Activated CD8-positive, alpha-beta memory T cell treated with anti-CD3 and anti-CD28 coated beads, Interleukin-2, amount 50 U/mL, for 24 hours (primary cell): ENCODE measurements around the gene NHERF2.

Experiments
- DNase-seq: peaks from one replicate; pipeline ENCODE4 v3.0.0-alpha.2; 2020; ENCODE audit errors: extremely low read depth

NHERF2 gene

GRCh38 chr16:2082983-2083364 lies 56.3 kb downstream of the NHERF2 start:
- no peak for DNase-seq

DNA sequence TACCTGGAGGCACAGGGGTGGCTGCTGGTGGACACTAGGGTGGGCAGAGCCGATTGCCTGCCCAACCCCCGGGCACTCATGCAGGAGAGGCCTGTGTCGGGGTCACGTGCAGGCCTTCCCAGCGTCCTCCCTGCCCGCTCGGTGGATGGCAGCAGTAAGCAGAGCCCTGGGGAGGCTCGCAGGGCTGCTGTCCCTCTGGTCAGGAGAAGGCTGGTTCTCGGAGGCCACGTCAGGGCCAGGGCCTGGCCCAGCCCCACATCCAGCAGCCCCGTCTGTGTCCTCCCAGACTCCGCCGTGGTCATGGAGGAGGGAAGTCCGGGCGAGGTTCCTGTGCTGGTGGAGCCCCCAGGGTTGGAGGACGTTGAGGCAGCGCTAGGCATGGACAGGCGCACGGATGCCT lies 56.7 kb downstream of the NHERF2 start:
- DNase-seq = no peak

GRCh38 chr16:2083876-2084780 lies 57.4 kb downstream of the NHERF2 start:
- no peak for DNase-seq

DNA sequence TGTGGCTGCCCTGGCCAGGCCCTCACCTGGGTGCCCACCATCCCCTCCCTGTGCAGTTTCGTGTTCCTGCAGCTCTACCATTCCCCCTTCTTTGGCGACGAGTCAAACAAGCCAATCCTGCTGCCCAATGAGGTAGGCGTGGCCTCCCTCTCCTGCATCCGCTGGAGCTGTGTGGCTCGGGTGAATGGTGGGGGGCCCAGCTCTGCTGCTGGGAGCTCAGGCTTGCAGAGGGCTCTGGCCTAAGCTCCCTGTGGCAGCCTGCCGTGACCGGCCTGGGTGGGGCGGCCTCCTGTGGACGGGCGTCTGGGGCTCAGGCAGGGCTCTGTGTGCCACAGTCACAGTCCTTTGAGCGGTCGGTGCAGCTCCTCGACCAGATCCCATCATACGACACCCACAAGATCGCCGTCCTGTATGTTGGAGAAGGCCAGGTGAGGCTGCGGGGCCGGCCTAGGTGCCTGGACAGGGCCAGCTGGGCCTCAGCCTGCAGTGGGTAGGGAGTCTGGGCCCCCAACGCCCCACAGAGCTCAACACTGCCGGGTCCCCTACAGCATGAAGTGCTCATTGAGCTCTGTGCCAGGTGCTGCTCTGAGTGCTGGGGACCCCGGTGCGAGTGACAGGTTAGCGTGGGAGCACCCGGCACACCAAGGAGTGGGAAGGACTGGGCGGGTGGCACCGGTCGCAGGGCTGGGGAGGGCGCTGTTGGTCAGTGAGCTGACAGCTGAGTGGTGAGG lies 58.4 kb downstream of the NHERF2 start:
- no peak for DNase-seq

- no peak for DNase-seq
These were observed 59.0 kb downstream of the NHERF2 start for GRCh38 chr16:2085669-2086068.

- no peak for DNase-seq
These were observed 59.5 kb downstream of the NHERF2 start for GRCh38 chr16:2086106-2086742.

- DNase-seq = no peak
These were observed 60.4 kb downstream of the NHERF2 start for GRCh38 chr16:2086812-2087747.

- DNase-seq = no peak
These were observed 61.3 kb downstream of the NHERF2 start for GRCh38 chr16:2087748-2088631.
